Muscle of leg (tissue), 11 donors: Measurements from ENCODE around the gene PANX1. TPM values are rescaled to one million over a fixed set of nuclear protein-coding genes. Genes with fewer than 3 reads are reported as not detected.
A peak's percentile ranks its signal among the peaks of the same experiment; 100 is the strongest.
"Not testable (repeated sequence)": the region's sequence is repeated elsewhere in the genome, so short reads cannot be mapped to it uniquely, and the experiment has no call there.

Experiments used
- DNase-seq: peaks from one replicate; pipeline ENCODE4 v3.0.0; 2013
- H3K27ac ChIP-seq: one replicate; pipeline ENCODE4 v1.5.1; 2013; ENCODE audit warnings: mild to moderate bottlenecking, low read length, control low read depth
- H3K27me3 ChIP-seq: one replicate; pipeline ENCODE4 v1.6.1; 2013; ENCODE audit warnings: low read length; ENCODE audit not compliant: control insufficient read depth, insufficient read depth
- H3K36me3 ChIP-seq: one replicate; pipeline ENCODE4 v1.6.1; 2013; ENCODE audit warnings: low read length; ENCODE audit not compliant: control insufficient read depth, insufficient read depth
- H3K4me1 ChIP-seq: one replicate; pipeline ENCODE4 v1.6.1; 2013; ENCODE audit warnings: low read length; ENCODE audit not compliant: control insufficient read depth, insufficient read depth
- H3K4me3 ChIP-seq: one replicate; pipeline ENCODE4 v1.5.1; 2013; ENCODE audit warnings: low read length, control low read depth
- H3K9me3 ChIP-seq: replicated peaks from 2 replicates; pipeline ENCODE4 v1.6.1; 2013; ENCODE audit warnings: low read depth, low read length; ENCODE audit not compliant: control insufficient read depth
- WGBS: methylation state at CpG from one replicate; pipeline ENCODE4 v1.1.5; 2013; ENCODE audit warnings: missing lambda C conversion rate; ENCODE audit not compliant: insufficient coverage; 5-methylcytosine and 5-hydroxymethylcytosine counted together
- polyA plus RNA-seq, 8 donors: library from polyadenylated mRNA; unstranded; fragments of 120-200 nt; gene quantifications; one replicate each; pipeline versions ENCODE4 v1.2.1 to v1.2.3, GENCODE V29; 2013; ENCODE audit warnings: inconsistent platforms in 1 of 8, low replicate concordance in 1 of 8; ENCODE audit not compliant: insufficient read length in 8 of 8, insufficient read depth in 1 of 8
- total RNA-seq: library from RNA; stranded (reverse); fragments of 120-200 nt; gene quantifications from one replicate; pipeline ENCODE4 v1.2.4, GENCODE V29; 2013

PANX1 gene
- total and polyA plus RNA-seq, 9 donors = 10.5 to 27.1 (median 20.7) TPM

- H3K4me1 ChIP-seq = peaks cover 27% of the 10 kb centered on the region
- no CpG with 5 or more reads among the region's 3 CpGs for WGBS
- no peak for DNase-seq
- H3K36me3 ChIP-seq = peaks cover 11% of the 10 kb centered on the region
- no peak overlapping the region for H3K4me3 ChIP-seq
- no peaks in the 10 kb centered on the region for H3K27me3 ChIP-seq
- H3K27ac ChIP-seq = no peak overlapping the region
- H3K9me3 ChIP-seq = no peaks in the 10 kb centered on the region
Observed at GRCh38 chr11:94154095-94154856, 25.6 kb downstream of the PANX1 start.

- H3K9me3 ChIP-seq, H3K4me1 ChIP-seq, H3K4me3 ChIP-seq, H3K27me3 ChIP-seq, H3K27ac ChIP-seq, DNase-seq: not testable (repeated sequence)
- no CpG with 5 or more reads among the region's 3 CpGs for WGBS
- H3K36me3 ChIP-seq = peaks cover 11% of the 10 kb centered on the region
Observed at GRCh38 chr11:94157339-94157738, 28.7 kb downstream of the PANX1 start.

GRCh38 chr11:94168882-94169281 lies 40.2 kb downstream of the PANX1 start:
- H3K27me3 ChIP-seq = no peaks in the 10 kb centered on the region
- no peak overlapping the region for H3K4me3 ChIP-seq
- H3K9me3 ChIP-seq = peaks cover 7% of the 10 kb centered on the region
- DNase-seq = no peak
- no peaks in the 10 kb centered on the region for H3K4me1 ChIP-seq
- no peak overlapping the region for H3K27ac ChIP-seq
- WGBS = 89% methylated on average over 1 of the region's 1 CpG
- H3K36me3 ChIP-seq = peaks cover 2% of the 10 kb centered on the region

GRCh38 chr11:94169516-94169915 lies 40.9 kb downstream of the PANX1 start:
- no peak overlapping the region for H3K4me3 ChIP-seq
- WGBS = 69% methylated on average over 2 of the region's 4 CpGs
- no peak overlapping the region for H3K27ac ChIP-seq
- peaks cover 3% of the 10 kb centered on the region for H3K4me1 ChIP-seq
- DNase-seq = no peak
- H3K9me3 ChIP-seq = peaks cover 7% of the 10 kb centered on the region
- peaks cover 2% of the 10 kb centered on the region for H3K36me3 ChIP-seq
- H3K27me3 ChIP-seq = no peaks in the 10 kb centered on the region

- no peak for DNase-seq
- peaks cover 5% of the 10 kb centered on the region for H3K4me1 ChIP-seq
- no peak overlapping the region for H3K4me3 ChIP-seq
- H3K9me3 ChIP-seq = peaks cover 7% of the 10 kb centered on the region
- 70% methylated on average over 3 of the region's 8 CpGs for WGBS
- no peaks in the 10 kb centered on the region for H3K27me3 ChIP-seq
- no peak overlapping the region for H3K27ac ChIP-seq
- H3K36me3 ChIP-seq = peaks cover 2% of the 10 kb centered on the region
Observed at GRCh38 chr11:94169930-94170545, 41.4 kb downstream of the PANX1 start.

- Histone ChIP-seq H3K27ac (no peak overlapping the region), H3K4me3 (no peak overlapping the region), H3K9me3 (peaks cover 7% of the 10 kb centered on the region), H3K36me3 (peaks cover 2% of the 10 kb centered on the region), H3K4me1 (peaks cover 5% of the 10 kb centered on the region), H3K27me3 (no peaks in the 10 kb centered on the region)
- DNase-seq = no peak
Observed at GRCh38 chr11:94170953-94171352, 42.3 kb downstream of the PANX1 start.

GRCh38 chr11:94171693-94172440 lies 43.2 kb downstream of the PANX1 start:
- Histone ChIP-seq H3K36me3 (peaks cover 2% of the 10 kb centered on the region), H3K27me3 (no peaks in the 10 kb centered on the region), H3K9me3 (no peaks in the 10 kb centered on the region), H3K4me1 (peaks cover 5% of the 10 kb centered on the region), H3K4me3 (no peak overlapping the region), H3K27ac (no peak overlapping the region)
- WGBS = 100% methylated on average over 1 of the region's 8 CpGs
- no peak for DNase-seq

- peak; percentile 22 for DNase-seq
- Histone ChIP-seq H3K4me3 (no peak overlapping the region), H3K27ac (no peak overlapping the region), H3K9me3 (no peaks in the 10 kb centered on the region), H3K36me3 (peaks cover 15% of the 10 kb centered on the region), H3K27me3 (no peaks in the 10 kb centered on the region), H3K4me1 (peaks cover 5% of the 10 kb centered on the region)
- WGBS = 50% methylated on average over 1 of the region's 2 CpGs
Observed at GRCh38 chr11:94175535-94175934, 46.9 kb downstream of the PANX1 start.

- H3K27ac ChIP-seq = no peak overlapping the region
- peaks cover 5% of the 10 kb centered on the region for H3K4me1 ChIP-seq
- no peak overlapping the region for H3K4me3 ChIP-seq
- H3K9me3 ChIP-seq = no peaks in the 10 kb centered on the region
- no peaks in the 10 kb centered on the region for H3K27me3 ChIP-seq
- peaks cover 23% of the 10 kb centered on the region for H3K36me3 ChIP-seq
- WGBS = 93% methylated on average over 10 of the region's 11 CpGs
- no peak for DNase-seq
Observed at GRCh38 chr11:94178331-94178730, 49.7 kb downstream of the PANX1 start.

- Histone ChIP-seq H3K9me3 (no peaks in the 10 kb centered on the region), H3K36me3 (peaks cover 21% of the 10 kb centered on the region), H3K4me1 (peaks cover under 1% of the 10 kb centered on the region), H3K27me3 (no peaks in the 10 kb centered on the region), H3K27ac (no peak overlapping the region), H3K4me3 (no peak overlapping the region)
- 93% methylated on average over 7 of the region's 12 CpGs for WGBS
- no peak for DNase-seq
Observed at GRCh38 chr11:94179696-94180095, 51.1 kb downstream of the PANX1 start.
